Peyer's patch (tissue), 4 donors: ENCODE data around the gene VPS8.

Experiments
- POLR2A ChIP-seq, 2 donors: fragments of 450-650 bp; IDR thresholded peaks; one replicate each; pipeline ENCODE4 v1.5.1; 2017; ENCODE audit warnings: antibody characterized with exemption in 2 of 2, mild to moderate bottlenecking in 2 of 2, moderate library complexity in 2 of 2
- TF ChIP-seq, protein P1 (sequence below), 6 experiments: fragments of 450-650 bp in 4 of 6; fragments of 200-600 bp in 2 of 6; sonication (generic) in 1 of 6; IDR thresholded peaks; one replicate each; pipeline ENCODE4 v1.5.1; 2017 to 2019; ENCODE audit warnings: antibody characterized with exemption in 6 of 6, mild to moderate bottlenecking in 3 of 6, moderate library complexity in 1 of 6

DNA sequence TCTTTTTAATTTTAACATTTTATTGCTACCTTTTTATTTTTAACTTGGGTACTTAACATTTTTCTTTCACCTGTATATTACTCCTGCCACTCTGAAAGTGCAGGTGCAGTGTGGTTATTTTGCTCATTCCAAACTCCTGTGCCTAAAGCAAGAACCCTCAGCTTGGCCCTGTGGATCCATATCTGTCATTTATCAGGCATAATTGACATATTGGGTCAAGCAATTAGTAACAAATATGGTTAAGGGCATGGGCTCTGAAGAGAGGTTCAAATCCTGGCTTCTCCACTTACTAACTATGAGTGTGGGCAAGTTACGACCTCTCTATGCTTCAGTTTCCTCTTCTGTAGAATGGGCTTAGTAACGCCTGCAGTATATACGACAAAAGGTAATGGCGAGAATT is 9.8 kb upstream of the VPS8 start:
- TF ChIP-seq, protein P1, sequence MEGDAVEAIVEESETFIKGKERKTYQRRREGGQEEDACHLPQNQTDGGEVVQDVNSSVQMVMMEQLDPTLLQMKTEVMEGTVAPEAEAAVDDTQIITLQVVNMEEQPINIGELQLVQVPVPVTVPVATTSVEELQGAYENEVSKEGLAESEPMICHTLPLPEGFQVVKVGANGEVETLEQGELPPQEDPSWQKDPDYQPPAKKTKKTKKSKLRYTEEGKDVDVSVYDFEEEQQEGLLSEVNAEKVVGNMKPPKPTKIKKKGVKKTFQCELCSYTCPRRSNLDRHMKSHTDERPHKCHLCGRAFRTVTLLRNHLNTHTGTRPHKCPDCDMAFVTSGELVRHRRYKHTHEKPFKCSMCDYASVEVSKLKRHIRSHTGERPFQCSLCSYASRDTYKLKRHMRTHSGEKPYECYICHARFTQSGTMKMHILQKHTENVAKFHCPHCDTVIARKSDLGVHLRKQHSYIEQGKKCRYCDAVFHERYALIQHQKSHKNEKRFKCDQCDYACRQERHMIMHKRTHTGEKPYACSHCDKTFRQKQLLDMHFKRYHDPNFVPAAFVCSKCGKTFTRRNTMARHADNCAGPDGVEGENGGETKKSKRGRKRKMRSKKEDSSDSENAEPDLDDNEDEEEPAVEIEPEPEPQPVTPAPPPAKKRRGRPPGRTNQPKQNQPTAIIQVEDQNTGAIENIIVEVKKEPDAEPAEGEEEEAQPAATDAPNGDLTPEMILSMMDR (IDR thresholded peaks at IDR 0.05) = no peak
- no peak for TF ChIP-seq POLR2A (IDR thresholded peaks at IDR 0.05)
